Measurements from ENCODE around the gene NRN1L.

GRCh38 chr16:67930678-67931211, 46.1 kb downstream of the NRN1L start:
- TF ChIP-seq, protein P1, sequence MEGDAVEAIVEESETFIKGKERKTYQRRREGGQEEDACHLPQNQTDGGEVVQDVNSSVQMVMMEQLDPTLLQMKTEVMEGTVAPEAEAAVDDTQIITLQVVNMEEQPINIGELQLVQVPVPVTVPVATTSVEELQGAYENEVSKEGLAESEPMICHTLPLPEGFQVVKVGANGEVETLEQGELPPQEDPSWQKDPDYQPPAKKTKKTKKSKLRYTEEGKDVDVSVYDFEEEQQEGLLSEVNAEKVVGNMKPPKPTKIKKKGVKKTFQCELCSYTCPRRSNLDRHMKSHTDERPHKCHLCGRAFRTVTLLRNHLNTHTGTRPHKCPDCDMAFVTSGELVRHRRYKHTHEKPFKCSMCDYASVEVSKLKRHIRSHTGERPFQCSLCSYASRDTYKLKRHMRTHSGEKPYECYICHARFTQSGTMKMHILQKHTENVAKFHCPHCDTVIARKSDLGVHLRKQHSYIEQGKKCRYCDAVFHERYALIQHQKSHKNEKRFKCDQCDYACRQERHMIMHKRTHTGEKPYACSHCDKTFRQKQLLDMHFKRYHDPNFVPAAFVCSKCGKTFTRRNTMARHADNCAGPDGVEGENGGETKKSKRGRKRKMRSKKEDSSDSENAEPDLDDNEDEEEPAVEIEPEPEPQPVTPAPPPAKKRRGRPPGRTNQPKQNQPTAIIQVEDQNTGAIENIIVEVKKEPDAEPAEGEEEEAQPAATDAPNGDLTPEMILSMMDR (IDR thresholded peaks at IDR 0.05; ENCODE audit: extremely low read depth in 1 of 2, insufficient read depth in 1 of 2, low read depth in 1 of 2, low read length in 2 of 2), result no peak
- TF ChIP-seq POLR2A (IDR thresholded peaks at IDR 0.05; ENCODE audit: low read depth, low read length) (no peak), EZH2 (IDR thresholded peaks at IDR 0.05; ENCODE audit: borderline replicate concordance, low read depth, low read length, severe bottlenecking) (no peak), POLR2AphosphoS5 (IDR thresholded peaks at IDR 0.05; ENCODE audit: insufficient read depth, low read depth, low read length) (no peak), FOS (IDR thresholded peaks at IDR 0.05; ENCODE audit: borderline replicate concordance, insufficient read depth, low read length) (no peak)
- TF ChIP-seq, protein P2, sequence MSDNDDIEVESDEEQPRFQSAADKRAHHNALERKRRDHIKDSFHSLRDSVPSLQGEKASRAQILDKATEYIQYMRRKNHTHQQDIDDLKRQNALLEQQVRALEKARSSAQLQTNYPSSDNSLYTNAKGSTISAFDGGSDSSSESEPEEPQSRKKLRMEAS (IDR thresholded peaks at IDR 0.05; ENCODE audit: insufficient read depth, insufficient read length), result no peak
